Left cardiac atrium (tissue), 2 donors: ENCODE measurements around the gene TDRD15. TPM values are rescaled to one million over a fixed set of nuclear protein-coding genes. Genes with fewer than 3 reads are reported as not detected.

ENCODE experiments used
- total RNA-seq, 2 donors: library from RNA; stranded (reverse); fragmentation: NEBNext Ultra II Directional; extraction: Animal tissue kit (Norgen Biotek cat#: 25700); gene quantifications; one replicate each; pipeline ENCODE4 v1.2.1, GENCODE V29; 2021
- donor health status: DM: no; HTN: yes; CAD: no; lungs with severe emphysema.
- donor health status: DM: yes; HTN: yes; CAD: no.

Gene TDRD15
- total RNA-seq, 2 donors from 2014 or later: not detected

Other genes starting within 250 kb of the TDRD15 start
- gene APOB, start 79.9 kb upstream of the TDRD15 start, total RNA-seq: 10 to 100 TPM; 25.1 to 48.1 TPM